ENCODE results near the gene SLCO4A1.
A peak's percentile ranks its signal among the peaks of the same experiment; 100 is the strongest.

Gene SLCO4A1

DNA sequence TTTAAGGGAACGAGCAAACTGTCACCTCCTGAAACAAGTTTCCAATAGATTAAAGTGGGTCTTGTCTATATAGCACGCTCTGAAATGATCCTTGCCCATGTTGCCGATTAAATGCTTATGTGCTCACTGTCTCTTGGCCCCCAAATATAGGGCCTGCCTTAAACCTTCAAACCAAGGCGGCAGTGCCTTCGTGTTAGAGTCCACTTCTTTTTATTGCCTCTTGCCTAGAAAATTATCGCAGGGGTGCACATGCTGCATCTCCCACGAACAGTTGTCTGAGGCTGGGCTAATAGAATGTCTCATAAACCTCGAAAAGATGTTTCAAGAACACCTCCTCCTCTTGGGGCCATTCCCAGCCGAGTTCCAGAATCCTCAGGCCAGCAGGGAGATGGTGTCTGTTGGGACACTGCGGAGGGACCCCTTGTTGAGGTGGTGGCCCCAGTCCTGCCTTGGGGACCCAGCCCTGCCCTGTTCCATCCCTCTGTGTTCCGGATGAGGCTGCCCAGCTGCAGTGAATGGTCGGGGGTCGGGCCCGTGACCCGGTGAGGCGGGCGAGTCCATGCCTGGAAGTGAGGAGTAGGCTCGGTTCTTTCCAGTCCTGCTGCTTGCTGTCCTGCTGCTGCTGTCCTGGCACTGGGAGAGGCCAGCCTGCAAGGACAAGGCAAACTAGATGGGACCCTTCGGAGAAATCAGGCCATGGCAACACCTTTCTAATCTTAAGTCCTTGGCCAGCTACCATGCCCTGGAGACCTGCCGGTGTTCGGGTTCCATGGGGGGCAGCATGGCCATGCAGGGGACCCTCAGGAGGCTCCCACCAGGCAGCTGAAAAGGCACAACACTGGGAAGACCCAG is 34.7 kb upstream of the SLCO4A1 start:
- DNase-seq = no peak

DNA sequence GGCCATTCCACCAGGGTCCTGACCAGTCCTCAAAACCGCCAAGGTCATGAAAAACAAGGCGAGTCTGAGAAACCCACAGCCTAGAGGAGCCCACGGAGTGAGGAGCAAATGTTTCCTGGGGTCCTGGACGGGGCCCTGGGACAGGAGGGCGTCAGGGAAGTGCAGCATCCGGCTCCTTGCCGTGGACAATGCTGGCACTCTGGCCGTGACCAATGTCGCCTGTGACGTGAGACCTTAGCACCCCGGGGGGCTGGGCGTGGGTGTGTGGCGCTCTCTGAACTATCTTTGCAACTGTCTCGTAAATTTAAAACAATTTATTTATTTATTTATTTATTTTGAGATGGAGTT is 34.1 kb upstream of the SLCO4A1 start:
- DNase-seq = no peak

- DNase-seq = no peak
Observed at GRCh38 chr20:62609279-62609720, 33.0 kb upstream of the SLCO4A1 start.

- no peak for DNase-seq
Observed at GRCh38 chr20:62609811-62610757, 32.2 kb upstream of the SLCO4A1 start.

DNA sequence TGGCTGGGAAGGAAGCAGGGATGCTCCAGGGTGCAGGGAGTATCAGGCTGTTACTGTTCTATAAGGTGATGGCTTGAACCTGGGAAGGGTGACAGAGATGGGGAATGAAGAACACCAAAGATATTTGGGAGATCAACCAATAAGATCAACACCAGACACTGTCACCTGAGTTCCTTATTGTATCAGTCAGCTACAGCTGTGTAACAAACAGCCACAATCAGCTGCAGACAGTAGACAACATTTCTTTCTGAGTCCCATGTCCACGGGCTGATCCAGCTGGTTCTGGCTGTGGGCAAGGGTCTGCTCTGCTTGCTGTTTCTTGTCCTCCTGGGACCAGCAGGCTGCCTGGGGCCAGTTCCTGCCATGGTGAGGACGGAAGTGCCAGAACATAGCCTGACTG is 31.3 kb upstream of the SLCO4A1 start:
- no peak for DNase-seq

DNA sequence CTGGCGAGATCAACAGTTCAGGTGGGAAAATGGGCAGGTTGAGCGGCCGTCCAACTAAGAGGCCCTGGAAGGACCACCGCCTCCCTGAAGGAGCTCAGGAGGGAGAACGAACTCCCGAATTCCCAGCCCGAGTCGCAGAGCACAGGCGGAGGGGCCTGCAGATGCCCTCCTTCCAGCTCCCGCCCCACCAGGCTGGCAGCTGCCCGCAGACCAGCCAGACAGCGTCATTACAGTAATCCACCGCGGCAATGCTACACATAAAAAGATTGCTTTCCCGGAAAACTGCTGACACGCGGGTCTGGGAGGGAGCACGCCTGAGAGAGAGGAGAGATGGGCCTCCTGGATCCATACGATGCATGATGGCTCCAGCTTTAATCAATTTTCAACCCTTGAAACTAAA is 30.5 kb upstream of the SLCO4A1 start:
- no peak for DNase-seq

DNA sequence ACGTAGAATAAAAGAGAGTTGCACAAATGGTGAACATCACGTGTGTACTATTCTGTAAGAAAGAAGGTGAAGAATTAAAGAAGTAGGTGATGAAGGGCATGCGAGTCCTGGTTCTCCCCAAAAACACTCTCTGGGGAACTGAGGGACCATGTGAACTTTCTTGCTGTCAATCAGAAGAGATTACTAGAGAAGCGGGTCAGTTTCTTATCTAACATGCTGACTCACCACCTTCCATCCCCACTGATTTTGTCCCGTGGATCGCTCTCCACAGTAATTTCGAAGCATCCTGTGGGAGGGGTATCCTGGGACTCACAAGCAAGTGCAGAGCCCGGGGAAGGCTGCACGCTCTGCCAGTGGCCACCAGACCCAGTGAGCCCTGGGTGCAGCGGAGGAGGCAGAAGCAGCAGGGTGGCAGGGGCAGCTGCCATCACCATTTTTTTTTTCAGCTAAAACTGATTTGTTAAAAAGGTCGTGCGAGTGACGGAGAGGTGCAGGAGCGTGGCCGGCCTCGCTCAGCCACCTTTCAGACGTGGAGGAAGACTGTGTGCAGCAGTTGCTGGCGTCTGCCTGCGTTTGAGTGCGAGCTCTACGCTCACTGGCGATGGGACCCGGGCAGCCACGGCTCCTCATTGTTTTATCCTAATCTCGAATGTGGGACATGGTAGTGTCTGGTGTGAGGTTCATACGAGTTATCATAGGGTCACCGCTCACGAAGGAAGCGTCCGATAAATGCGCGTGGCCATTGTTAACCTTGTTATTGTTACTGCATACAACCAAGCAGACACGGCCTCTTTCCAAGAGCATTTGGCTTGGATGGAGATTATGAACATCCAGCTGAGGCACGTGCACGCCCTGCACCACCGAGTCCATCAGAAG is 28.0 kb upstream of the SLCO4A1 start:
- DNase-seq = no peak

GRCh38 chr20:62614961-62615680 is 27.2 kb upstream of the SLCO4A1 start:
- DNase-seq = no peak

DNA sequence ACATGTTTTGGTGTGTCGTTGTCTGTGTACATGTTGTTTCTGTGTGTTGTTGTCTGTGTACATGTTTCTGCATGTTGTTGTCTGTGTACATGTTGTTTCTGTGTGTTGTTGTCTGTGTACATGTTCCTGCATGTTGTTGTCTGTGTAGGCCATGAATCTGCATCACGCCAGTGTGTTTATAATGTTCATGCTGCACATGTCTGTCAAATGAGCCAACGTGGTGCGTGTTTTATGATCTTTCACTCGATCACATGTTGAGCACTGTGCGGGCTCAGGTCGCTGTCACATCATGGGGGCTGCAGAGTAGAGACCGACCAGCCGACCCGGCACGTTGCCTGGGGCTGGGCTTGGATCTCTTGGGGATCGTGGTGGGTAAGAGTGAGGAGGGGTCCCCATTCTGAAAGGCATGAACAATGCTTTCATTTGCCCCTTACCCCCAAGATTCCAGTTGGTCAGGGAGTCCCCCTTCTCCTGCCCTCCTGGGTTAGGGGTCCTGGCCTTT is 26.5 kb upstream of the SLCO4A1 start:
- no peak for DNase-seq

- DNase-seq = peak; percentile 75 to 82
Observed at GRCh38 chr20:62616728-62617621, 25.3 kb upstream of the SLCO4A1 start.

GRCh38 chr20:62617711-62618483 is 24.4 kb upstream of the SLCO4A1 start:
- peak; percentile 51 to 69 for DNase-seq

GRCh38 chr20:62618611-62619529 is 23.4 kb upstream of the SLCO4A1 start:
- DNase-seq = peak in 1 of 2 donors; percentile 65

DNA sequence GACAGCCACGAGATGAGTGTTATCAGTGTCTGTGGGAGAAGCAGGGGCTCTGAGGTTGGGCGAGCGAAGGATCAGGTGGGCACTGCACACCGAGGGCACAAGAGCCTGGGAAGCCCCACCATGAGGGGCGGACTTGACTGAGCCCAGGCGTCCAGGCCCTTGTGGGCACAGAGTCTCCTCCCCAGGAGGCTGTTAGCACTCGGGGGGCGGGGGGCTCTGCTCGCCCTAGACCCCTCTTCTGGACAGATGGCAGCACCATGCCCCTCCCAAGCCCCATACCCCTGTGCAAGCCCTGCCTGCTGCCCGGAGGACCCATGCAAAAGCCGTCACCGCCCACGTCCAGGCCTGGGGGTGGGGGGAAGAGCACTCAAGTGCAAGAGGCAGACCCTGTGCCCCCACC is 21.7 kb upstream of the SLCO4A1 start:
- DNase-seq = no peak

DNA sequence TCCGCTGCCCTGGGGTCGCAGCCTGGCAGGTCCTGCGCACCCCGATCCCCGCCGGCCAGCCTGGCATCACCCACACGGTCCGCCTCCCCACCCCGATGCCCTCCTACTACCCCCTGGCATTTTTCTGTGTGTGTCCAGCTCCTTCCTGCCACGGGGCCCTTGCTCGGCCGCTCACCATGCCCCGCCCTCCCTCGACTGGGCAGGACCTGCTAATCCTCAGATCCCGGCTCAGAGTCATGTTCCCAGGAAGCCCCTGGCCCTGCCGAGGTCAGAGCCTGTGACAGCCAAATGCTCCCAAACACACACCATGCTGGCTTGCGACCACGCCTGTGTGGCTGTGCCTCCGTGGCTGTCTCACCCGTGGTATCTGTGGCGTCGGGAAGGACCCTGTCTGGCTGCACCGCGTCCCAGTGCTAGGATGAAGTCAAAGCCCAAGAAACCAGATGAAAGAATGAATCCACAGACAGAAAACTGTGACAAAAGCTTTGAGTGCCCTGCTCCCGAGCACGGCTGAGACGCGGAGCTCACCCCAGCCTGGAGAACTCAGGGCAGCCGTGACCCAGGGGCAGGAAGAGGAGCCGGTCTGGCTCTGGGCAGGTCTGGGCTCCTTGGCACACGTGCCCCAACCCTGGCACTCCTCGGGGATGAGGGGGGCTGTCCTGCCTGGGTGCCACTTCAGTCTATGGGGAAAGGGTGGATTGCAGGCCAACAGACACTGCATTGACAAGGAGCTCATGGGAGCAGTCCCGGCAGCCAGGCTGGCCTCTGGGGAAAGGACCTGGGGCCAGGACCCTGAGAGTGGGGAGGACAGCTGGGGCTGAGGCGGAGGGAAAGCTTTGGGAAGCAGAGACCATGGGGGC is 20.8 kb upstream of the SLCO4A1 start:
- DNase-seq = no peak

GRCh38 chr20:62622178-62622876 is 20.0 kb upstream of the SLCO4A1 start:
- no peak for DNase-seq

DNA sequence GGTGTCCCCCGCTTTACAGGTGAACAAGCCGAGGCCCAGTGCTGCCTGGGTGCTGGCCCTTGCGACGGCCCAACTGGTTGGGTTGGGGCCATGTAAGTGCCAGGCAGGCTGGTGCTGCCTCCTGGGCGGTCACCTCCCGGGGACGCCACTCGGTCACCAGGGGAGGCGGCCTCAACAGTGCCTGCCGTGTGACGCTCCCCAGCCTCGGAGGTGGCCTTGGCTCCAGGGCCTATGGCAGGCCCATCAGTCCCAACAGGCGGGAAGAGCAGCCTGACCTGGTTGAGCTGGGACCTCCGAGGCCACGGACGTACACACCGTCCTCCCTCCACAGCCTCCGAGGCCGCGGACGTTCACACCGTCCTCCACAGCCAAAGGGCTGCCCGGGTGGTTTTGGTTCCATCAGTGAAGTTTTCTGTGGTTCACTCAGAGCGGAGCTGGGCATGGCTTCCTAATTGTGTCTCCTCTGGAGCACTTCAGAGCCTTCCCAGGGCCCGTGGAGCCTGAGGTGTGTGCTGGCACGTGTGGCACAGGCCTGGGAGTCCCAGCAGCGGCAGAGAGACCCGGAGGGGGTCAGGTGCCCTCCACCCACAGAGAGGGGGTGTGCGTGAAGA is 19.3 kb upstream of the SLCO4A1 start:
- no peak for DNase-seq

All from stimulated activated CD4-positive, alpha-beta T cell treated with anti-CD3 and anti-CD28 coated beads, Interleukin-2, amount 100 ng/mL, for 24 hours (primary cell).